ENCODE results near the gene ADARB2.

Gene ADARB2

DNA sequence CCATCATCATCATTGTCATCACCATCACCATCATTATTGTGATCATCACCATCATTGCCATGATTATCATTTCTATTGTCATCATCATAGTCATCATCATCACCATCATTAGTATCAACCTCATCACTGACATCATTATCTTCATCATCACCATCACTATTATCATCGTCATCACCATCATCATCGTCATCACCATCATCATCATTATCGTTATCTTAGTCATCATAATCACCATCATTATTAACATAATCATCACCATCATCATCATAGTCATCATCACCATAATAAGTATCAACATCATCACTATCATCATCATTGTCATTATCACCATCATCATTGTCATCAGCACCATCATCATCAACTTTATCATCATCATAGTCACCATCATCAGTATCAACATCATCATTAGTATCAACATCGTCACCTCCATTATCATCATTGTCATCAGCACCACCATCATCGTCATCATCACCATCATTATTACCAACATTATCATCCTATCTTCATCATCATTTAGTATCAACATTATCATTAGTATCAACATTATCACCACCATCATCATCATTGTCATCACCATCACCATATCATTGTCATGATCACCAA, 241.3 kb downstream of the ADARB2 start:
- no peak for TF ChIP-seq ZNF274 (IDR thresholded peaks at IDR 0.05; ENCODE audit: low read depth, low read length)
- H3K4me3 ChIP-seq (ENCODE audit: low read length) = no peak overlapping the region

DNA sequence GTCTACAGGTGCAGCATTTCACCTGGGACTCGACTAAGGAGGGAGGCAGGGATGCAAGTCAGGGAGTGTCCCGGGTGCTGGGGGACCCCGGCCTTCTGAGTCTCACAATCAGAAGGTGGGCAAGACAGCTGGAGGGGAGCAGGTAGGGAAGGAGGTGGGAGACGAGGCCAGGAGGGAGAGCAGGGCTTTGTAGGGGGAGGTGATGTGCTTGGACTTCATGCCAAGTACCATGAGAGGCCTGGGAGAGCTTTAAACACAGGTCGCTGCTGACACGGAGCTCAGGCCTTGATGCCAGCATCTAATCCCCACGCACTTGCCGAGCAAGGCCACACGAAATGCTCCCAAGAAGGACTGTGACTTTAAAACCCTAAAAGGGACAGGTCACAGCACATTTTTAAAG, 244.7 kb downstream of the ADARB2 start:
- TF ChIP-seq ZNF274 (IDR thresholded peaks at IDR 0.05; ENCODE audit: low read depth, low read length) = no peak
- no peak overlapping the region for H3K4me3 ChIP-seq (ENCODE audit: low read length)

DNA sequence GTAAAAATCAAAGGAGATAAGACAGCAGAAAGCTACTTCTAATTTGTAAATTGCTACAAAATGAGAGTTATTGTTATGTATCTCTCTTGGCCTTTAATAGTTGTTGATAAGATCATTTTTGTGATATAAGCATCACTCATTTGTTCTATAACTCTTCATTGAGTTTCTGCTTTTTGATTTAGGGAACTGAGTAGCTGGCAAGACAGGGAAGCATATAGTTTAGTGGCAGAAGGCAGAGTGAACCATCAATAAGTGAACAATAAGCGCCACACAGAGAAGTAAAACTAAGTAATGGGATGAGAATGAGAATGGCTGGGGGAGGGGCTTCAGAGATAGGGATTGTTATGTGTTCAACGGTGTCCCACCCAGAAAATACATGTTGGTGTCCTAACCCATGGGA, 245.4 kb downstream of the ADARB2 start:
- H3K4me3 ChIP-seq (ENCODE audit: low read length) = no peak overlapping the region
- no peak for TF ChIP-seq ZNF274 (IDR thresholded peaks at IDR 0.05; ENCODE audit: low read depth, low read length)

DNA sequence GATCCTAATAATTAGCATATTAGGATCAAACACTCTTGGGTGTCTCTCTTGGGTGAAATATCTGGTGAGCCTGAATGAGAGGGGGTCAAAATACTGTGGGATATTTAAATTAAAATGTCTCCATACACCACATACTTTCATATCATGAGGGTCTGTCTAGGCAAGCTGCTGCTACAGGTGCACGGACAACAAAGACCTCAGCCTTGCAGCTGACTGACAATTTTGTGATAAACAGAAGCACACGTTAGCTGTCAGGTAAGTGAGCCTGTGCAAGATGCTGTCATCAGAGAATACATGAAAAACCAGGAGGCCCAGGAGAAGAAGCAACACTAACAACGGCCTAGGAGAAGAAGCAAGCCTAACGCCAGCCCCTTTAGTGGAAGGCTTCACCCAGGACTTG, 247.5 kb downstream of the ADARB2 start:
- no peak for TF ChIP-seq ZNF274 (IDR thresholded peaks at IDR 0.05; ENCODE audit: low read depth, low read length)
- peak overlapping the region; percentile 30; the same call in 1 of the 2 replicates for H3K4me3 ChIP-seq (ENCODE audit: low read length)

DNA sequence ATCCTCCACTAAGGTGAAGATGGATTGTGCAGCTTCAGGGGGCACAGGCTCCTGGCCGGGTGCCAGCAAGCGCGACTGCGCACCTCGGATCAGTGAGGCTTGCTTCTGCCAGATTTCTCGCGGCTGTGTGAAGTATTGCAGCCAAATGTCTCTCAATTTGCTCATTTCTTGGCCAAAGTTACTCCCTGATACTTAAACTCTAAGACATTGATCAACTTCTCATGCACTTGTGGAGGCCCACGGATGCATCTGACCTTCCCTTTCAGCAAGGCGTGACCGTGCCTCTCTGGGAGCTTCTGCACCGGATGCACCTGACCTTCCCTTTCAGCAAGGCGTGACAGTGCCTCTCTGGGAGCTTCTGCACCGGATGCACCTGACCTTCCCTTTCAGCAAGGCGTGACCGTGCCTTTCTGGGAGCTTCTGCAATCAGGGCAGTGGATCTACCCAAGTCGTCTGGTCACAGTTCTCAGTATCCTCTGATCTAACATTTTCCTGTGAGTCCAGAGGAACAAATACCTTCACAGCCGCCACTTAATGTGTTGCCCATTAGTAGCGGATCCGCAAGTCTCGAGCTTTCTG, 248.3 kb downstream of the ADARB2 start:
- H3K4me3 ChIP-seq (ENCODE audit: low read length) = peak overlapping the region; percentile 30; the same call in 1 of the 2 replicates
- TF ChIP-seq ZNF274 (IDR thresholded peaks at IDR 0.05; ENCODE audit: low read depth, low read length) = no peak

DNA sequence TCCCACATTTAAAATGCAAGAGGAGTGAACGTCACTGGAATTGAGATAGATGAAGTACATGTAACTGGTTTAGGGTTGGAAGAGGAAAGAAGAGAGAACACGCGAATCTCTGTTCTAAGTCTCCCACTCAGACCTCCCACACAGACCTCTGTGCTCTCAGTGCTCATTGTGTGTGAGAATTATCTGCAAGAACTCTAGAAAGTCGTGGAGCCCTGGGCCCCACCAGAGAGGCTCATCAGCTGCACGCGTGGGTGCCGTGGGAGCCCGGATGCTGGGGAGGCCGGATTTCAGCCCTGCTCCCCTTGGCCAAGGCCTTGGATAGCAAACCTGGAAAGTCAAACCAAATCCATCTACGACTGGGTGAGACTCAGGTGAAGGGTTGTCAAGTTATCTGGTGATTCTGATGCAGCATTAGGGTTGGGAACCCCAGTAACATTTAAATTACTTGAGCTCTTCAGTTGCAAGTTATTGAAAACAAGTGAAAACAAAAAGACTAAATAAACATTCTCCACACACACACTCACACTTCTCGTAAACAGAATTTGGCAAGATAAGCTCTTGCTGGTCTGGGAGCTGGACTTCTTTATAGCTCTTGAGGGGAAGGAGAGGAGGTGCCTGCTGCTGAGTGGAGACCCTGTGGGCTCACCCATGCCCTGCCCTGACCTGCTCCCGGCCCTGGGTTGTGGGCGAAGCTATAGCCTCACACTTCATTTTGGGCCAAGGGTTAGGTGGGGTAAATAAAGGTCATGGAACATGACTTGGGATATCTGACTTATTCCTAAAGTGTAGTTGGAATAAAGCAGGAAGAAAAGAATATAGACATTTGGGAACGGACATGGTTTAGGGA, 250.3 kb downstream of the ADARB2 start:
- no peak overlapping the region for H3K4me3 ChIP-seq (ENCODE audit: low read length)
- no peak for TF ChIP-seq ZNF274 (IDR thresholded peaks at IDR 0.05; ENCODE audit: low read depth, low read length)

DNA sequence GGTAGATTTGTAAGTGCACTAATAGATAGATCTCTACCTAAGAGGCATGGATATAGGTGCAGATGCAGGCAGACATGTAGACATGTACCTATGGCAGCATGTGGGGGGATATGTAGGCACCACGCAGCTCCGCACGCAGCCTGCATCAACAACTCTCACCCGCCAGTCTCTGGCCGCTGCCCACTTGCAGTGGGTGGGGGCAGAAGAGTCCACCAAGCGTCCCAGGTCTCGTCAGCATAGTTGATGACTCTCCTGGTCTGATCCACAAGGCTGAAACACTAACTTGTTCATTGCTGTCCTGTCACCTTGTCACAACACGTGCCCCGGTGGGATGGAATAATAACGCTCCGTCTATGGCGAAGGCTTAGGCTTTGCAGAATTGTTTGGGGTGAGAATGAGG, 252.0 kb downstream of the ADARB2 start:
- no peak for TF ChIP-seq ZNF274 (IDR thresholded peaks at IDR 0.05; ENCODE audit: low read depth, low read length)
- H3K4me3 ChIP-seq (ENCODE audit: low read length) = no peak overlapping the region

DNA sequence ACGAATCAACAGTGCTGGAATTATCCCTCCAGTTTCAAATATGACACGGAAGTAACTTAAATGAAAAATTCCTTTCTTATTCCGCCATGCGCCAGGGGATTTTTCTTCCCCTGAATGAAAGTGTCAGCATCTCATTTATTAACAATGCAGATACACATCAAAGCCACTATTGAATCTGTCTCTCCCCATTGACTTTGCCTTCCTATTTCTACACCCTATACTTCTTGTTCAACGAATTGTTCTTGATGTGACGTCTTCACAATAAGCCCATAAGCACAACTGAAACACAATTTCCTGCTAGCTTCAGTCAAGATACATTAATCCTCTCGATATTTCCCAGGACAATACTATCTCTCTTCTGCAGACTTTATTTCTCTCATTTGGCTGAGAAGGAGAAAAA, 253.5 kb downstream of the ADARB2 start:
- no peak for TF ChIP-seq ZNF274 (IDR thresholded peaks at IDR 0.05; ENCODE audit: low read depth, low read length)
- H3K4me3 ChIP-seq (ENCODE audit: low read length) = no peak overlapping the region

DNA sequence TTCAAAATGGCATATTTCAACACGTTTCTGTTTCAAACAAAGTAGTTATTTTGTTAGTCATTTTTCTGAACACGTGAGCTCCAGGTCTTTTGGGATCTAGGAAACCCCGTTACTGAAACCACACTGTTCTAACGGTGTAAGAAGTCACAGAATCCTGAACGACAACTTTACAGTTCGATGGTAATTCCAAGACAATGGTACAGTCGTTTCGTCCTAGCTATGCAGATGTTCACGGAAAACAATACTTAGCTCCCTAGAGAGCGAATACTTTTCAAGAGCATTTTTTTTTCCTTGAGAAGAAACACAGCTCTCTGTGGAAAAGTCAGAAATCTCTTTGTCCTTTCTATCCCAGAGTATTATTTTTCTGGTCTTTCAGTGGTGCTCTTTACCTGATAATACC, 254.1 kb downstream of the ADARB2 start:
- no peak for TF ChIP-seq ZNF274 (IDR thresholded peaks at IDR 0.05; ENCODE audit: low read depth, low read length)
- no peak overlapping the region for H3K4me3 ChIP-seq (ENCODE audit: low read length)

DNA sequence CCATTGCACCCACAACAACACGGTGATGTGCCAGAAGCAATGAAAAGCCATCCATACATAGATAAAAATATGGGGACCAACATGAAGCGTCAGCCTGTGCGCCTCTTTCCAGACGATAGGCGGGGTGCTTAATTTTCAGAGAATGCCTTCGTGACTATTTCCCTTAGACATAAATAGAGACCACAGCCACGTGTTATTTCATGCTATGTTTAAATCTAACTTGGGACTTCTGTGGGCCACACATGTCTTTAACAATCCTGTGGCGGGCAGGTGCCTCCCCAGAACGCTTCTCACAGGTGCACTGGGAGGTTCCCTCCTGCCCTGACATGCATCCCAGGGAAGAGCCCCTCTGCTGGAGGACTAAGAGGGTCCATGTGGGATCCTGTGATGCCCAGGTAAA, 259.7 kb downstream of the ADARB2 start:
- H3K4me3 ChIP-seq (ENCODE audit: low read length) = no peak overlapping the region
- TF ChIP-seq ZNF274 (IDR thresholded peaks at IDR 0.05; ENCODE audit: low read depth, low read length) = no peak

DNA sequence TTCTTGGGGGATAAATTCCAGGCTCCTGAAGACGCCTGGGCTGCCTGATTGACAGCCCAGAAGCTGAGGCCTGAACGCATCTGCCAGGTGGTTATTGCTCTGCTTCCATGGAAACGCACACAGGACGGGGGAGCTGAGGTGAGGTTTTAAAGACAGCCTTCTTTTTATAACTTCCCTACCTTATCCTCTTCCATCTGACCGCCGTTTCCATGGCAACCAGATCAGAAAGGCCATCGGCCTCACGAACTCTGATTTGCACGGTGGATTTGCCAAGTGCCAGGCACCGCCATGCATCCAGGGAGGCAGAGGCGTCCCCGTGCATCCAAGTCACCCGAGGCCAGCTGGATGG, 260.9 kb downstream of the ADARB2 start:
- no peak for TF ChIP-seq ZNF274 (IDR thresholded peaks at IDR 0.05; ENCODE audit: low read depth, low read length)
- H3K4me3 ChIP-seq (ENCODE audit: low read length) = no peak overlapping the region

DNA sequence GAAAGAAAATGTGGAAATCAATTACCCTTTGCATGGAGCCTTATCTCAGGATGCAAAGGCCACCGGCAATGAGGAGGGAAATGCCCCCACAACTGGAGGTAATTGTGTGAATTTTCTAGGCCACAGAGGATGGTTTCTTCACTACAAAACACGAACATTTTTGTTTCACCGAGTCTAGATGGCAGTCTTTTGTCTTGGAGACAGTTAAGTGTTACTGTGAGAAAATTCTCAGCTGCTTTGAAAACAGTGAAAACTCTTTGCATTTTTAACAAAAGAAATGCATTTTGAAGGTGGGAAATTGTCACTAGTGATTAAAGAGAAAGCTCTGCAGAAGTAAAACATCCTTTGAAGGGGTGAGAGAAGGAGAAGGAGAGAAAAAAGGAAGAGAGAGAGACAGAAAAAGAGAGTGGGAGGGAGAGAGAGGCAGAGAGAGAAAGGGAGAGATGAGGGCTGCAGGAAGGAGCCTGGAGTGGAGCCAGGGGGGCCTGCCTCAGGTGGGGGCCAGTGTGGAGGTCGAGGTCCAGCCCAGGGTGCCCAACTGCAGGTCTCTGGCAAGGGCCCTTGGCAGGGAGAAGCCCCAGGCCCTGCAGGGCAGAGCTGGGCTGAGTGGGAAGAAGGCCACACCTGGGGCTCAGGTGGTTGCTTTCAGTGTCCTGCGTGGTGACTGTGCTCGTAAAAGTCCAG, 261.4 kb downstream of the ADARB2 start:
- TF ChIP-seq ZNF274 (IDR thresholded peaks at IDR 0.05; ENCODE audit: low read depth, low read length) = no peak
- no peak overlapping the region for H3K4me3 ChIP-seq (ENCODE audit: low read length)

DNA sequence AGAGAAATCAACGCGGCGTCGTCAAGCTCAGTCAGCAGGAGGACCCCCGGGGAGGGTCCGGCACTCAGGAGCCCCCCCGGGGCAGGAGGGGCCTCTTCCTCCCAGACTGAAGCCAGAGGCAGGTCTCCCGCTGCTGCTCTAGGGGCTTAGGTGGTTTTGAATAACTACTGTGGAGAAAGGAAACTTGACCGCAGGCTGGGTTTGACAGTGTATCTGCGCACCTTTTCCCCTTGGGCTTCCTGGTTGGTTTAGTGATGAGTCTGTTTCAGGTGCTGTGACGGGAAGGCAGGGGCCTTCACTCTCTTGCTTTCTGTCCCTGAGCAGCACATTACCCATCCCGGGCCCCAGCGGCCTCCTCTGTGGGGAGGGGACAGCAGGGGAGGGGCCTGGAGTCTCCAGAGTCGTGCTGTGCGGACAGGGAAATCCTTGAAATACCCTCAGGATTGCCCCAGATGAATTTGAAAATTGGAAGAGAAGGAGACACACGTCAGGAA, 262.2 kb downstream of the ADARB2 start:
- no peak overlapping the region for H3K4me3 ChIP-seq (ENCODE audit: low read length)
- TF ChIP-seq ZNF274 (IDR thresholded peaks at IDR 0.05; ENCODE audit: low read depth, low read length) = no peak

DNA sequence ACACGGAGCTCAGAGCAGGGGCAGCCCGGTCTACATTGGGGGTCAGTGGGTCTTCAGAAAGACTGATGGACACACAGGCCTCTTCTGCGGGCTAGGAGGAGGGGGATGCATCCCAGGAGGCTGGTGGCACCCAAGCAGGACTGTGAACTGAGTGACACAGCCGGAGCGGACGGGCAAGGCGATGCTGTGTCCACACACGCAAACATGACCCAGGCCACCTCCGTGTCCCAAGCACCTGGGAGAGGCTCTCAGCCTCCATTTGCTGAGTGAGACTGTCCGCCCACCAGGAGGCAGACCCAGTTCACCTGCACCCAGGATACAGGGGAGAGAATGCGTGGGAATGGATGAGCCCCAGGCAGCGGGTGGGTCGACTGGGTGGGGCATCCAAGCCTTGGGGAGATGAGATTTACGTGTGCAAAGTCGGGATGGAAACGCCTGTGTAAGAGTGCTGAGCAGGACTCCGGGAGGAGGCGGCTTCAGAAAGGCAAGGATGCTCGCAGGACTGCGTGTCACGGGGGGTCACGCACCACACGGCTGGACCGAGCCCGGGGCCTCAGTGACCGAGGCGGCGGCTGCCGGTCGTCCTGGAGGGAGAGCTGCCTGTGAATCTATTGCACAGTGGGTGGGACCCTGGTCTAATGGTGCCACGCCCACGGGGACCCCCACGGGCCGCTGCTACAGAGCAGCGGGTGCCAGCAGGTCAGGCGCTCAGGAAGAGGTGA, 262.8 kb downstream of the ADARB2 start:
- TF ChIP-seq ZNF274 (IDR thresholded peaks at IDR 0.05; ENCODE audit: low read depth, low read length) = no peak
- H3K4me3 ChIP-seq (ENCODE audit: low read length) = no peak overlapping the region
